ENCODE data around the gene KIDINS220. TPM values are rescaled to one million over a fixed set of nuclear protein-coding genes. Genes with fewer than 3 reads are reported as not detected.

The KIDINS220 gene
- total RNA-seq, 1 donor from 2014 or later: 45.3 TPM

DNA sequence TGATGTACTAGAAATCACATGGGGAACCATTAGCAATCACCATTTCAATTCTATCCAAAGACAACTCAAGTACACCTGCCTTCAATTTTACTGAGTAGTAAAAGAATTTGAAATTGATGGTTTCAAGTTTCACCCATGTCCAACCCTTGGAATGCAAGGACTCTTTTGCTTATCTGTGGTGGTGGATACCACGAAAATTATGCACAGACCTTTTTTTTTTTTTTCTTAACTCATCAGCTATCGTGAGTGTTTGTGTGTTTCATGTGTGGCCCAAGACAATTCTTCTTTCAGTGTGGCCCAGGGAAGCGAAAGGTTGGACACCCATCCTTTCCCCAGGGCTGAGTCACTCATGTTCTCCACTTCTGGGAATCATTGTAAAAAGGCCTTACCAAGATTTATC, 132.5 kb downstream of the KIDINS220 start:
- Histone ChIP-seq H3K36me3 (ENCODE audit: control insufficient read depth, insufficient read depth, low read length) (no peaks in the 10 kb centered on the region), H3K27me3 (ENCODE audit: control insufficient read depth, insufficient read depth, low read length) (no peaks in the 10 kb centered on the region), H3K4me3 (ENCODE audit: low read depth, low read length) (no peak overlapping the region)
- no peak for FAIRE-seq
- no peak for DNase-seq (ENCODE audit: low read depth)
- no peak for TF ChIP-seq CTCF (IDR thresholded peaks at IDR 0.05; ENCODE audit: insufficient read depth, low read length, severe bottlenecking)

GRCh38 chr2:8701681-8702379, 135.6 kb downstream of the KIDINS220 start:
- FAIRE-seq: no peak
- no peak for DNase-seq (ENCODE audit: low read depth)
- TF ChIP-seq CTCF (IDR thresholded peaks at IDR 0.05; ENCODE audit: insufficient read depth, low read length, severe bottlenecking): no peak
- Histone ChIP-seq H3K36me3 (ENCODE audit: control insufficient read depth, insufficient read depth, low read length) (no peaks in the 10 kb centered on the region), H3K27me3 (ENCODE audit: control insufficient read depth, insufficient read depth, low read length) (peaks cover 3% of the 10 kb centered on the region), H3K4me3 (ENCODE audit: low read depth, low read length) (no peak overlapping the region)

GRCh38 chr2:8699839-8700238, 137.6 kb downstream of the KIDINS220 start:
- peaks cover 3% of the 10 kb centered on the region for H3K27me3 ChIP-seq (ENCODE audit: control insufficient read depth, insufficient read depth, low read length)
- H3K4me3 ChIP-seq (ENCODE audit: low read depth, low read length): no peak overlapping the region
- DNase-seq (ENCODE audit: low read depth): no peak
- TF ChIP-seq CTCF (IDR thresholded peaks at IDR 0.05; ENCODE audit: insufficient read depth, low read length, severe bottlenecking): no peak
- no peaks in the 10 kb centered on the region for H3K36me3 ChIP-seq (ENCODE audit: control insufficient read depth, insufficient read depth, low read length)
- no peak for FAIRE-seq

- H3K36me3 ChIP-seq (ENCODE audit: control insufficient read depth, insufficient read depth, low read length): no peaks in the 10 kb centered on the region
- peaks cover 3% of the 10 kb centered on the region for H3K27me3 ChIP-seq (ENCODE audit: control insufficient read depth, insufficient read depth, low read length)
- DNase-seq (ENCODE audit: low read depth) (no peak), FAIRE-seq (no peak)
- no peak for TF ChIP-seq CTCF (IDR thresholded peaks at IDR 0.05; ENCODE audit: insufficient read depth, low read length, severe bottlenecking)
- H3K4me3 ChIP-seq (ENCODE audit: low read depth, low read length): no peak overlapping the region
Measured at GRCh38 chr2:8697190-8697589, 140.2 kb downstream of the KIDINS220 start.

DNA sequence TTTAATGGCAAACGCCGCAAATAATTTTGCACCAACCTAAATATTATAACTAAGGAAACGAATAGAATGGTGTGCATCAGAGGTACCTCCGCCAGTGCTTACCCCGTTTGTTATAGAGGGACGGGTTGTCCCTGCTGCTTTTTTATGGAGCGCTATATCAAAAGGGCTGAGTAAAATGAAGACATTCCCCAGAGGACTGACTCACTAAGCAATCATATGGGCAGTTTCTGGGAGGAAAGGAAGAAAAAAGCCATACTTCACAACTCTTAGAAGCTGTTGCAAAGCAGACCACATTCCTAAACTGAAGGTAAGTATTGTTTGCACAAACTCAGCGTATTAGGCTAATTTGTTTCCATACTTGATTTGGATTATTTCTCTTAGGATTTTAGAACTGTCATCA, 142.7 kb downstream of the KIDINS220 start:
- no peak for TF ChIP-seq CTCF (IDR thresholded peaks at IDR 0.05; ENCODE audit: insufficient read depth, low read length, severe bottlenecking)
- DNase-seq (ENCODE audit: low read depth) (no peak), FAIRE-seq (no peak)
- H3K27me3 ChIP-seq (ENCODE audit: control insufficient read depth, insufficient read depth, low read length): peaks cover 4% of the 10 kb centered on the region
- no peaks in the 10 kb centered on the region for H3K36me3 ChIP-seq (ENCODE audit: control insufficient read depth, insufficient read depth, low read length)
- no peak overlapping the region for H3K4me3 ChIP-seq (ENCODE audit: low read depth, low read length)

Data from bronchial epithelial cell (primary cell).